Amniotic stem cell (primary cell): Measurements from ENCODE around the gene PDZRN4.
"Not testable (repeated sequence)": the region's sequence is repeated elsewhere in the genome, so short reads cannot be mapped to it uniquely, and the experiment has no call there.

ENCODE experiments used
- DNase-seq: peaks from one replicate; lab custom pipeline; 2025; lab: John Stamatoyannopoulos, UW

PDZRN4 gene

DNA sequence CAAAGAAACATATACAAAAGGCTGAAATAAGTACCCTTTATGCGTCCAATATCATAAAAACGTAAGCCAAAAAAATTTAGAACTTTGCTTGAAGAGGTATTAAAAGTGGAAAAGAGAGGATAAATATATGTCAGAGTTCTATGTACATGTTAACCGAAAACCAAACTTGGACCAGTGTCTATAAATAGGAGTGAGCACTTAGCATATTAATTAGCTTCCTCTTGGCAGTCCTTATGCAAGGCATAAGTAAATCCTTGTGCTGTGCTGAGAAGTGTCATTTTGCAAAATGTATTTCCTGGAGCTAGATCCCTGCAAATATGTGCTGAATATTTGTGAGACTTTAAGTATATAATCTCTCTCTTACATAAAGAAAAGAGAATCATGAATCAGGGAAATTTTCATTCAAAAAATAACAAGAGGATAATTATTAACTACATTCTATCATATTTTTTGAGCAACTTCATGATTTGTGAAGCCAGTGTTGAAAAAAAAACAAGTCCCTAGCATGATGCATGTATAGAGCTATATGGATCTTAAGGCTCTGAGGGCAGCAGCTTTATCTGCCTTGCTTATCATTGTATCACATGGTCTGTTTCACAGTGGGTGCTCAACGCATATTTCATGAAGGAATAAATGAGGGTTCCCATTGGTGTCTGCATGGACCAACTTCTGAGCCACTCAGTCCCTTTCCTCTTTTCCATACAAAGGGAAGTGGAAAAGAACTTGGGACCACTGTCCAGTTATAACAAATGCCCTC is 326.1 kb downstream of the PDZRN4 start:
- DNase-seq, result no peak

DNA sequence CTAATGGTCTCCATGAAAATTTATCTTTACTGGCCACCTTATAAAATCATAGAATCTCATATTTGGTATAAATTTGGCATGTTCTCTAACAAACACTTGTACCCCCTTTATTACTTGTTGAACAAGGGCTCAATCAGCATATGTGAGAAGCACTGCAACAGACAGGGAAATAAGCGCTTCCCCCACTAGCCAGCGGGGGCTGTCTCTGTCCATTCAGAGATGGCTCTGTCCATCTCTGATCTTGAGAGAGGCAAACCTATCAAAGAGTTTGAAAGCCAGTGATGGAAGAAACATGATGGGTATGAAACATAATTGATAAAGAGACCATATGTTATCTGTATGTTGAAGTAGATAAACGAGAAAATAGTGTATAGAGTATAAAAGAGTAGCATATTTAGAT is 326.8 kb downstream of the PDZRN4 start:
- DNase-seq, result no peak

DNA sequence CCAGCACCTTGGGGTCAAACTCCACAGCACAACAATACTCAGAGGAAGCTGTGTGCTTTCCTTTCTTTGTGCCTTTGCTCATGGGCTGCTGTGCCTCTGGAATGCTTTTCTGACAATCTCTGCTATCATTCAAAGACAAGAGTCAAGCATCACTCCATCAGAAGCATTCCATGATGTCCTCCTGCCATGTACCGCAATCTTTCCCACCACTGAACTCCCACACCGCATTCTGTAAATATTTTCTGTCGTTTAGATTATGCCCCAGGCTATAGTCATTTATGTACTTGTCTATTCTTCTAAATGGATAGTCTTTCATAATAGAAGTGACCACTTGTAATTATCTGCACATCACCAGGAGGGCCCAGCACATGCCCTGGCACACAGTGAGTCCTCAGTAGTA is 327.8 kb downstream of the PDZRN4 start:
- no peak for DNase-seq

DNA sequence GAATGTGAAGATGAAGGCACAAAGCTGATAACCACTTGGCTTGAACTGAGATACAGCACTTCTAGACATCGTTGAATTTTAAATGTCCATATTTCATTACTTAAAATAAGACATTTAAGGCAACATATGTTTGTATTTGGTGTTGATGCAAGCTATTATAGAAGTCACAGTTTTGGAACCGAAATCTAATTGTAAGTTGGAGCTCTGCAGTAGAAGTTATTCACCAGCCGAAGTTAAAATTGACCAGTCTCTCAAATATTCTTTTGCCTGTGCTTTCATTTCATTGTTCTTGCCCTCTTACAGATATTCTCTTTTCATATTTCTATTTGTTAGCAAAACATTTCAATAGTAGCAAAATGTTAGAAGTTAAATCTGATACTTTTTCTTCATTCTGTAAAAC is 332.7 kb downstream of the PDZRN4 start:
- no peak for DNase-seq

DNA sequence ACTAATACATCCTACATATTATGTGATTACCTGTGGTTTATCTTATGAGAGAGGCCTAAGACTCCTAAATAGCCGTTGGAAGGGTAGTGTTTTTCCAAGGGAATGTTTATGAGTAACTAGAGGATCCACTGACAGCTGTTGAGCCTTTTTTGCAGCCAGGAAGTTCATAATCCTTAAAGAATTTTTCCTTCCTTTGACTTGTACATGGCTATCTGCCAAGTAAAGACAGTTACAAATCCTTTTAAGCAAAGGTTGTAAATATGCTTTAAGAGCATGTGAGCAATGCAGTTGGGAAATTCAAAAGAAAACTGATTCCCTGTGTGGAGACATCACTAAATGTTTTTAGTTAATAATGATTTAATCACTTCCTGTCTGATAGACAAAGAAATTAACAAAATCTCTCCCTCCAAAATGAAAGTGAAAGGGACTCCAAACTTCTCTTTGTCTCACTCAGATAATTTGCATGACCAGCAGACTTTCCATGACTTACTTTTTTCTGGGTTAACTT is 333.8 kb downstream of the PDZRN4 start:
- no peak for DNase-seq

DNA sequence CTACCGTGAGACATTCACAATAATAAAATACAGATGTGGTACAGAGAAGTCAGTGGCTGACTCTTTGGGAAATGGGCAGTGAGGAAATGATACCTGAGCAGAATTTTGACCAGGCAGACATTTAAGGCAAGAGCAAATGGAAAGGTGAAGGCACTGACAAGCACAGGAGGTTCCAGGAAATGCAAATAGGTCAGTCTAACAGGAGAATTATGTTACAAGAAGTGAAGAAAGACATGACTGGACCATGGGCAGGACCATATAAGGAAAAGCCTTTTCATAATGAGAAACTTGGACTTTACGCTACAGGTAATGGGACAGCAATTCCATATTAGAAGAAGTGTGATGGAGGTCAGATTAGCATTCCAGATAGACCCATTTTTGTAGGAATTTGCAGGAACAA is 338.9 kb downstream of the PDZRN4 start:
- no peak for DNase-seq

DNA sequence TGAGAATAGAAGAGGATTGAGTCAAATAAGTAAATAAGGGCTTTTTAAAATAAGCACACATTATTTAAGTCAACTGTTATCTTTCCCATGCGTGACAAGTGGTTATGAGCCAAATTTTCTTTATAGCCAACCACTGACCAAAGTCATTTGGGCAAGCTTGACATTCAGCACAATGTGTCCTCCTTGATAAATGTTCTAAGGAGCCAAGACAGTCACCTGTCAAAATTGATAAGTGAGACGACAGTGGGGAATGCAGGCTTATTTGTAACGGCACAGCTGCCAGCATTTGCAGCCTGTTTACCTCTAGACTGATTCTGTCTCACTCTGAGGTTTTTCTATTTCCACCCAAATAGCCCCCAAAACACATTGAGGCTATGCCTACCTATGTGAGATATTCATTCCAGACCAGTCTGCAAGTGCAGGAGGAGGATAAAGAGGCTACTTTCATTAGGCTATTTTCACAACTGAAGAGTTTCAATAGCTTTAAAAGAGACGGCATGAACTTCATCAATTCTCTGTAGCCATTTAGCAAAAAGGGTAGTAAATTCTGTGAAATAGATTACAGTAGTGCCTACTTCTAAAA is 339.5 kb downstream of the PDZRN4 start:
- no peak for DNase-seq

DNA sequence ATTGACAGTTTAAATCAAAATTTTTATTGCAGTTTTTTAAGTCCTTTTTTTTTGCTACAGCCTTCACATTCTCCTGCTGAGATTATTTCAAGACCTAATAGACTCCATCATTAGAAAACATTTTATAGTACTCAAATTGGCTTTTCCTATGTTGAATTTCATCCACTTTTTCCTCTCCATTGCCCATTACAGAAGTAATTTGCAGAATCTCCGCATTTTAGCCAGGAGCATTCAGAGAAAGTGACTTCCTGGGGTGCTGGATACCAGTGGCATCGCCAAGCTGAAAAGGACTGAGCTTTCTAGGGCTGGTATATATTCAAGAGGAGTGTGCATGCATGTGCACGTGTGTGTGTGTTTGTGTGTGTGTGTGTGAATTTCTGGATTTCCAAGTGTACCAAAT is 340.8 kb downstream of the PDZRN4 start:
- DNase-seq, result no peak

DNA sequence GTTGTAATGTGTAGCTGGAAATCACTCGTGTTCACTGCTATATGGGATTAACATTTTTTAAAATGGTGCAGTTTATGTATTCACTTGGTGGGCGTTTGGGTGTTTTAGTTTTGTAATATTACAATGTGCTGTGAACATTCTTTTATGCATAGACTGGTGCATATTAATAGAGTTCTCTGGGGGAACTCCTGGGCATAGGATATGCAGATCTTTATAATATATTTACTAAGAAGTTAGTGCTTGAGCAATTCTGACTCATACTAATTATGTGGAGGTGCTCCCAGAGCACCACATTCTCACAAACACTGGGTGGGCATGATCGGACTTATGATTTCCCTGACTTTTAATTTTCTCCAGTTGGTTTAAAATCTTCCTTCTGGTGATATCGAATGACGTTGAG is 342.3 kb downstream of the PDZRN4 start:
- no peak for DNase-seq

DNA sequence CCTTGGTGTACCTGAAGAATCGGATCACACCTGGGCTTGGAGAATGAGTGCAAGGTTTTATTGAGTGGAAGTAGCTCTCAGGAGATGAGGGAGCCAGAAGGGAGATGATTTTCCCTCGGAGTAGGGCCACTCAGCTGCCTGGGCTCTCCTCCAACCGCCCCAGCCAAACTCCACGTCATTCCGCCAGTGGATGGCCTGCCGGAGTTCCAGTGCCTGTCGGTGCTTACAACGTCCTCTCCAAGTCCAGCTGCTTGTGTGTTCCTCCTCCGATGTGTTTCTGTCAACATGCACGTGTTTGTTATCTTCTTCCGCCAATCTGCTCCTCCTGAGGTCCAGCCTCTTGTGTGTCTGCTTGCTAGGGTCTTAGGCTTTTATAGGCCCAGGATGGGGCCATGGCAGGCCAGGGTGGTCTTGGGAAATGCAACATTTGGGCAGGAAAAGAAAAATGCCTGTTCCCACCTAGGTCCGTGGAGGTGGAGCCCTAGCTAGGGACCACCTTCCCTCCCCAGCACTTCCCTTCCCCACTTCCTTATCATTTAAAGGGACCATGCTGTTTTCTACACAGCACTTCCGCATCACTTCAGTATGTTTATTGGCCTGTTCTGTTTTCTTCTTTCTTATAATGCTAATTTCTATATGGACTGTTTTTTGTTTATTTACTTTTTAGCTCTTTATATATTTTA is 343.2 kb downstream of the PDZRN4 start:
- no peak for DNase-seq

DNA sequence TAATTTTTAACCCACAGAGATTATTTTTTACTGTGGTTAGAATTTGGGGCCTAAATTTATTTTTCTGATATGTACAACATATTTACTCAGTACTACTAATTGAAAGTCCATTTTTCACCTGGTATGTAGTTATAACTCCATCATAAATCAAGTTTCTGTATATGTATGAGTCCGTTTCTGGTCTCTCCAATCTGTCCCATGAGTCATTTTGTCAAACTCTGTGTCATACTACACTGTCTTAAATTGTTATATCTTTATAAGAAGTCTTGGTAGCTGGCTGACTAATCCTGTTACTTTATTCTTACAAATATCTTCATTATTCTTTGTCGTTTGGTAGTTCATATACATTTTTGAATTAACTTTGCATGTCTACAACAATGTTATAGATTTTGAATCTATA is 344.0 kb downstream of the PDZRN4 start:
- DNase-seq, result no peak

DNA sequence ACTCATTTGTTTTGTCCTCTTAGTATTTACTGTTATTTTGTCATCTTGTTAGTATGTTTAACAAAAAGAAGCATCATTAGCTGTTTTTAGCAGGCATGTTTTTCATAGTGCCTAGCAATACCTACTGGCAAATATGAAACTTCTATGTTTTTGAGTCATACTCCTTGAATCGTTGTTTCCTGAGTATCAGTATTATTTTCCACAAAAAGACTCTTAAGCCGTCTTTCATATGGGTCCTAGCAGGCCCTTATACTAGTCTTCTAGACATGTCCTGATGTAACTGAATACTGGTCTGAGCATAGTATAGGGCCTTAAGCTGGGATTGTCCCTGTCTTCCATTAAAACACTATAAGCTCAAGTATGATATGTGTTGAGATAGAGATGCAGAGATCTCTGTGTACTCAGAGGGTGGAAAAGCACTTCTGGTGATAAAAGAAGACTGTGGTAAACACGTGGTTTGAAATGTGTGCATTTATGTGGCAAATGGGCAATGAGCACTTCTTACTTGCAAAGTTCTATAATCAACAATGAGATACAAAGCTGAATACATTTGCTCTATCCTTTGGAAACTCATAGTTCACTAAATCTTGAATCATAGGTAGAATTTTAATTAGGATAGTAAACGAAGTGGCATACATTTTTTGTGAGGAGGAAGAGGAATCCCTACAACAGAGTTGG is 348.8 kb downstream of the PDZRN4 start:
- no peak for DNase-seq

DNA sequence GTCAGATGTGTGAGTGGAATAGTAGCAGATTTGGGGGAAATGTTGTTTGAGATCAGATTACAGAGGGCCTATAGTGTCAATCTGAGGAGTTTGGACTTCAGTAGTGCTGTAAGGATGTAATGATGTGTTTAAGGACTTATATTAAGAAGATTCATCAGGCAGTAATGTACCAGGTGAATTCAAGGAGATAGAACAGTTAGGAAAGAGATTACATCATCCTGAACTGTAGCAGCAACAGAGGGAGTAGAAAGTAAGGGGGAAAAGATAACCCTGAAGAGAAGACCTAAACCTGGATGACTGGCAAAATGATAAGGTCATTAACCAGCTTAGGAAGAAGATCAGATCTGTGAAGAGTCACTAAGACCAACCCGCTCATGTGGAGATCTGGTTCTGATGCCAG is 349.4 kb downstream of the PDZRN4 start:
- no peak for DNase-seq

DNA sequence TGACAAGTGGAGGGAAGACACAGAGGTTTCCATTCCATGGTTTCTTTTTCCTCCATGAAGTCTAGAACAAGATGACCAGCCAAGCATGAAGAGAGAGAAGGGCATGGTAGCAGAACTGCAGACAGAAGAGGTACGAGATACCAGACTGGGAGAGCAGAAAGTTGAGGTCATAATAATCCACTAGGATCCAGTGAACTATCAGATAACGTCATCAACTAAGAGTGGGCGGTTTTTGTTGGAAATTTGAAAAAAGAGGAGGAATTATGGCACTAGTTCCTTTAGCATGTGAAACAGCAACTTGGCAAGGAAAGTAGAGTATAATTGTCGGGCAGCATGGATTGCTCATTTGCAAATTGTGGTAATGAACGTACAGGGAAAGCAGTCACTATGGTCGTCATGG is 357.6 kb downstream of the PDZRN4 start:
- no peak for DNase-seq

DNA sequence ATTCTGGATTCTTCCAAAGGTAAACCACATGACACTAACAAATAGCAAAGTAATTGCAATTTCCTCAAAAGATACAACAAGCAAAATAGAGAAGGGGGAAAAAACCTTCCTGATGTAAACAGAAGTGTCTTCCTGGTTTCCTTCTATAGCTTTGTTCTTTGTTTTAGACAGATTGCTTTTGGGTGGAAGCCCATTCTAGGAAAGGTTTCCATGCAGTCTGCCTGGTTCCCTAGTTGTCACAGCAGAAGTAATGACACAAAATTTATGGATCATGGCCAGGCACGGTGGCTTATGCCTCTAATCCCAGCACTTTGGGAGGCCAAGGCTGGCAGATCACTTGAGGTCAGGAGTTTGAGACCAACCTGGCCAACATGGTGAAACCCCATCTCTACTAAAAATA is 359.0 kb downstream of the PDZRN4 start:
- not testable (repeated sequence) for DNase-seq

DNA sequence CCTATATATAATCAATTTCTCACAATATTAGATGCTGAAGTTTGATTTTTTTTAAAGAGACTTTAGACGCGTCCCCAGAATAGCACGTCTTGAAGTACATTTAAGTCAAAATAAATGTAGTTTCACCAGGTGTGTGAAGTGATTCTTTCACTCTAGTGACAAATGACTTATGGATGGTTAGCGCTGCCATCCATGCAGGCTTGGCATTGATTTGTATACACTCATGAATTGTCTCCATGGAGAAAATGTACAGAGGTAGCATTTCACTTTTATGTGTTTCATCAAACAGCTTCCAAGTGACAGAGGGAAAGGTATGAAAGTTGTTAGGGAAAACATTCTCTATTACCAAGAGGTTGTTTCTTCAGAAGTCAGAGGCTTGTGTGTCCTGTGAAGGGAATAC is 360.8 kb downstream of the PDZRN4 start:
- no peak for DNase-seq

DNA sequence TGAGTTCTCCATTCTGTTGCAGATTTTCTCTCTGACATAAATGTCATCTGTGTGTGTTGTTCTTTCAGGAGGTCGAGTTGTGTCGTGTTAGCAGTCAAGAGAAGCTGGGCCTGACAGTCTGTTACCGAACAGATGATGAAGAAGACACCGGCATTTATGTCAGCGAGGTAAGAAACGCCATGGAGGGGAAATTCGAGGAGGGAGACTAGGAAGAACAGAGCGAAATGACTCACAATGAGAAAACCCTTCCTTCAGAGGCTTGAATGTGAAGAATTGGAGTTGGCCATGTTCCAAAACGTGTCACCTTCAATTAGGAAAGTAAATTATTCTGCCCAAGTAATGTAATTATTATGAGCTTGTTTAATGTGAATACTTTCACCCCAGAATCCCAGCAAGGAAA is 364.5 kb downstream of the PDZRN4 start:
- DNase-seq, result no peak

DNA sequence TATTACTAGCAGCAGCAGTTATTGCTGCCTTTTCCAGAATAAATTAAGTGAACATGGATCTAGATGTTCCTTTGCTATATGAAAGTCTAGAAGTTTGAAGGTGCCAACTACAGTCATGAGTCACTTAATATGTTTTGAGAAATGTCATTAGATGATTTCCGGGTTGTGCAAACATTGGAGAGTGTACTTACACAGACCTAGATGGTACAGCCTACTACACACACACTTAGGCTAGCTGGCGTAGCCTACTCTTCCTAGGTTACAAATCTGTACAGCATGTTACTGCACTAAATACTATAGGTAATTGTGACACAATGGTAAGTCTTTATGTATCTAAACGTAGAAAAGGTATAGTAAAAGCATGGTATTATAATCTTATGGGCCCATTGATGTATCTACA is 368.1 kb downstream of the PDZRN4 start:
- no peak for DNase-seq

DNA sequence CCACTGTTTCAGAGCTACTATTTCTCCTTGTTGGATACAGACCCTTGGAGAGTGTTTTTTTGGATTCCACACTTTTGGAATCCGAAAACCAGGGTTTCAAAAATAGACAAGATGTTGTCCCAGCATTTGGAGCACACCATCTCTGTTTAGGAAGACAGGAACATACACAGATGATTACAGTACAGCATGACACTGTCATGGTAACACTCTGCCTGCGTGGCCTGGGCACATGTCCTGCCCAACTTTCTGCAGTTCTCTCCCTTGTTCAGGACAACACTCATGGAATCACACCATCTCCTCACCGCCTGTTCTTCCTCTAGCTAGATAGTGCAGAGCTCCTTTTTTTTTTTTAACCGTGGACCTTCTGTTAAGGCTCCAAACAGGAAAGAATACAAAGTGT is 369.2 kb downstream of the PDZRN4 start:
- no peak for DNase-seq

DNA sequence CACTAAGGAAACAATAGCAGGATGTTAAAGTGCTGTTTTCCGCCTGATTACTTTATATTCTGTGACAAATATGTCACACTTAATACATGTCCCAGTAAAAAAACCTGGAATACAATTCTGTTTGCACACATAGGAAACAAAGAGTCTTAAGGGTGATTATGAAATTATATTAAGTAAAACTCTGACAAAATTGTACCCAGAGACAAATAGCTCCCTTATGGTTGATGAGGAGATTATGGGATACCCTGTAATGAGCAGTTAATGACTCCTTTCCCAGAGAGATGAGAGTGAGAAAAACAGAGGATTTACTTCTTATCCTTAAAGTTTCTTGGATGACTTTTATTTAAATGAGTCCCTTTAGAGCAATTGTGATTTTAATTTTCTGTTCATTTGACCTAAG is 370.6 kb downstream of the PDZRN4 start:
- DNase-seq, result no peak

DNA sequence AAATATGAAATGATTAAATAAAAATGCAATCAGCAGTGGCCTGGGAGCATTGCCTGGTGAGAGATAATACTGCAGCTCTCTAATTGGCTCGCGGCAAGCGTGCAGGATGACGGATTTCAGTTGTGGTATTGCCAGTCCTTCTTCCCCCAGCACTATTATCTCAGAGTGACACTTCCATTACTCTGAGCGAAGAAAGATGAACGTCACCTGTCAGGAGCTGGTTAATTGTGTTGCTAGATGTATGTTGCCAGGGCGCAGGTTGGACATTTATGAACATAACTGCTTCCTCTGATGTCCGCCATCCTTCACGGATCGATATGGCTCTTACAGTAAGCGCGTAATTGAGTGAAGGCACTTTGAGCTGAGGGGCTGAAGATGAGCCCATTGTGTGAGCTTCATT is 374.9 kb downstream of the PDZRN4 start:
- no peak for DNase-seq

DNA sequence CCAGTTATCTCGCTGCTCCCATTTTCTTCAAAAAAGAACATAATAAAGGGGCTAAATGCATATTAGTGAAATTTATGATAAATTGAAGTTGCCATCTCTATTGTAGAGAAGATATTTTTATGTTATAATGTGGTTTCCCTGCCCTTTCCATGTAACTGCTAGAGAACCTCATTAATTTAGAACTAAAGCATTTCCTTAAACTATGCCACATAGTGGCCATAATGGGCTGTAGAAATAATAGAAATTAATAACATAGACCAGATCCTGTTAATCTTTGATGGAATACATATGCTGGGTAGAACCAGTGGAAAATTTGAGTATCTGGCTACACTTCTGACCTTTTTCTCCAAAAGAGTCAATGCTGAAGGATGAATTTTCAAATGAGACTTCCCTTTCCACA is 376.7 kb downstream of the PDZRN4 start:
- no peak for DNase-seq

DNA sequence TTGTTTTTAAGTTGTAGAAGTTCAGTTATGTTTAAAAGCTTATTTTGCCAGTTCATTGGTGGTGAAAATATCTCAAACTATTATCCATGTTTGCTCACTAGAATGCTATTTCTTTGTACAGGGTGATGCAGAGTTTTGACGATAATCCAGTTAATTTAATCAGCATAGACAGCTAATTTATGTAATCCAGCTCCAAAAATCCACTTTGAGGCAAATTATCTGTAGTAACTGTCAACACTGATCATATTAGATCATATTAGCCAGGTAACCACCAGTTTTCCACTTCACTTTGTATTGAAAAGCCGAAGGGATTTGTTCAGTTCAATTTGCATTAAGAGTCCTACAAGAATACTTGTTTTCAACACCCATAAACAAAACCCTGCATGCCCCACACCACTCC is 378.6 kb downstream of the PDZRN4 start:
- DNase-seq, result no peak
